ENCODE results near the gene LPXN.

GRCh38 chr11:58508814-58509213 lies 66.8 kb downstream of the LPXN start:
- TF ChIP-seq CTCF (IDR thresholded peaks at IDR 0.05) (no peak), TCF7L2 (IDR thresholded peaks at IDR 0.05; ENCODE audit: low read depth, low read length) (no peak), POLR2AphosphoS5 (IDR thresholded peaks at IDR 0.05; ENCODE audit: low read depth, low read length) (no peak)

All from Panc1 (cell line).